NCI-H1694 (cell line): Measurements from ENCODE around the gene C1GALT1C1L.
"Not testable (repeated sequence)": the region's sequence is repeated elsewhere in the genome, so short reads cannot be mapped to it uniquely, and the experiment has no call there.

Experiments used
- DNase-seq: peaks from one replicate; lab custom pipeline; 2025; lab: John Stamatoyannopoulos, UW

C1GALT1C1L gene

GRCh38 chr2:43676322-43677050 is at the start of gene C1GALT1C1L:
Gene C1GALT1C1L, minus strand, starts transcription at chr2:43676429. Its CDS starts 107 bp downstream, at chr2:43676322.
- DNase-seq: peak; percentile 3

DNA sequence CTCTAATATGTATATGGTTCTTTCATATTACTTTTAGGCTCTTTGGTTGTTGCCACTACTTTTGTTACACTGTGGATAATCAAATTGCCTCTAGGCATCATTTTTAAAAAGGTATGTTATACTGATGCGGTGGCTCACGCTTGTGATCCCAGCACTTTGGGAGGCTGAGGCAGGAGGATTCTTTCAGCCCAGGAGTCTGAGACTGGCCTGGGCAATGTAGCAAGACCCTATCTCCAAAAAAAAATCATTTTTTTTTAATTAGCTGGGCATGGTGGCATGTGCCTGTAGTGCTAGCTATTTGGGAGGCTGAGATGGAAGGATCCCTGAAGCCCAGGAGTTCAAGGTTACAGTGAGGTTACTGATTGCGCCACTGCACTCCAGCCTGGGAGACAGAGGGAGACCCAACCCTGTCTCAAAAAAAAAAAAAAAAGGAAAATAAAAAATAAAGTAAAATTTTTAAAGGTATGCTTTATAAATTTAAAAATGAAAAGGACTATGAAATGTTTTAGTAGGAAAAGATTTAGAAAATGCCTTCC is 49.5 kb upstream of the C1GALT1C1L start:
- DNase-seq: no peak

- DNase-seq: no peak
Observed at GRCh38 chr2:43724728-43725526, 48.7 kb upstream of the C1GALT1C1L start.

- DNase-seq: no peak
Observed at GRCh38 chr2:43718530-43719124, 42.4 kb upstream of the C1GALT1C1L start.

GRCh38 chr2:43717322-43717721 is 41.1 kb upstream of the C1GALT1C1L start:
- no peak for DNase-seq

DNA sequence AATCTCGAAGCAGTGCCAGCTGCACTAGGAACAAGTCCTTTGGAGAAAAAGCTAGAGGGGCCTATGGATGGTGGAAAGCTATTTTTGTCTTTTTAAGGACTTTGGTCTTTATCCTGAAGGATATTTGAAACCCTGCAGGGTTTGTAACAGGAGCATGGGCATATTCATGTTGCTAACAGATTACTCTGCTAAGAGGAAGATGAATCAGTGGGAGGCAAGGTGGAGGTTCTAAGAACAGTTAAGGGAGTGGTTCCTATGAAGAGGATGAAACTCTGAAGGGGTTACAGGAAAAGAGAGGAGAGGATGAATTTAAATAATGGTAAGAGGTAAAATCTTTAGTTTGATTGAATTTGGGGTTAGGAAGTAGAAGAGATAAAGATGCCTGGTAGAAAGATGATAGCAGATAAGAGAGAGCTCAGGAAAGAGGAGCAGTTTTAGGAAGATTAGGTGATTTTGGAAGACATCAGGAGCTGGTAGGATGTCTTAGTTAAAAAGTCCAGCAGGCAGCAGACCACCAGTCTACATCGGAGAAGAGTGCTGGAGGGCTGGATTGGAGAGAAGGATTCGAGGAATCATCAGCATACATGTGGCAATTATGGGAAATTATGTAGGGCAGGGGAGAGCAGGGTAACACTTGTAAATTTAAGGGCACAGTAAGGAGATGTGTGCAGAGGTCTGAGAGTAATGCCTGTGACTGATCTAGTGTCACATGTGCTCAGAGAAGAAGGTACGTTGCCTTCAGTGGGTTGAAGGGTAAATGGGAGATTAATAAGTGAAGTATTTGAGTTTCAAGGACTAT is 39.3 kb upstream of the C1GALT1C1L start:
- DNase-seq: no peak

DNA sequence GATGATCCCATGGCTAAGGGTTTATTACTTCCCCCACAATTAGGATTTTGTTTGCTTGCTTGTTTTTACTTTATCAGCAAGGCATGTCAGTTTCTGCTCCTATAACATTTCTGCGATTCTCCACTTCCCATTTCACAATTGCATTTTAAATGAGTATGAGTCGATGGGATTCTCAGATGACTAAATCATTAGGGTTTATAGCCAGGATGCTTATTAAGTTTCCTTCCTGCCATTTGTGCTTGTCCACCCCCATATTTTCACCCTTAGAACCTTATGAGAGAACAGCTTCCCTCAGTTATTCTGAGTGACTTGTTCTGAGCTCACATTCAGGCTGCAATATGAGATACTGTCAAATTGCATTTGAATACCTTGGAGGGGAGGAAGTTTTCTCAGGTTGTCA is 37.9 kb upstream of the C1GALT1C1L start:
- DNase-seq: no peak

- DNase-seq: no peak
Observed at GRCh38 chr2:43710866-43711265, 34.6 kb upstream of the C1GALT1C1L start.

GRCh38 chr2:43708891-43709290 is 32.7 kb upstream of the C1GALT1C1L start:
- DNase-seq: no peak

GRCh38 chr2:43708178-43708577 is 31.9 kb upstream of the C1GALT1C1L start:
- DNase-seq: no peak

GRCh38 chr2:43707255-43708015 is 31.2 kb upstream of the C1GALT1C1L start:
- DNase-seq: no peak

- no peak for DNase-seq
Observed at GRCh38 chr2:43701111-43701510, 24.9 kb upstream of the C1GALT1C1L start.

GRCh38 chr2:43699761-43700160 is 23.5 kb upstream of the C1GALT1C1L start:
- no peak for DNase-seq

DNA sequence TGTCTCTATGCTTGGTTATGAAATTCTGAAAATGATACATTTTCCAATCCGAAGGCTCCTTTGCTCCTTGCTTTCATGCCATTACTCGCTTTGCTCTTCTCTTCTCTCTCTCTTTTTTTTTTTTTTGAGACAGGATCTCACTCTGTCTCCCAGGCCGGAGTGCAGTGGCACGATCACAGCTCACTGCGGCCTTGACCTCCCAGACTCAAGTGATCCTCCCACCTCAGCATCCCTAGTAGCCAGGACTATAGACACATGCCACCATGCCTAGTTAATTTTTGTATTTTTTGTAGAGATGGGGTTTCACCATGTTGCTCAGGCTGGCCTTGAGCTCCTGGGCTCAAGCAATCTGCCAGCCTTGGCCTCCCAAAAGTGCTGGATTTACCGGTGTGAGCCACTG is 21.9 kb upstream of the C1GALT1C1L start:
- DNase-seq: not testable (repeated sequence)

DNA sequence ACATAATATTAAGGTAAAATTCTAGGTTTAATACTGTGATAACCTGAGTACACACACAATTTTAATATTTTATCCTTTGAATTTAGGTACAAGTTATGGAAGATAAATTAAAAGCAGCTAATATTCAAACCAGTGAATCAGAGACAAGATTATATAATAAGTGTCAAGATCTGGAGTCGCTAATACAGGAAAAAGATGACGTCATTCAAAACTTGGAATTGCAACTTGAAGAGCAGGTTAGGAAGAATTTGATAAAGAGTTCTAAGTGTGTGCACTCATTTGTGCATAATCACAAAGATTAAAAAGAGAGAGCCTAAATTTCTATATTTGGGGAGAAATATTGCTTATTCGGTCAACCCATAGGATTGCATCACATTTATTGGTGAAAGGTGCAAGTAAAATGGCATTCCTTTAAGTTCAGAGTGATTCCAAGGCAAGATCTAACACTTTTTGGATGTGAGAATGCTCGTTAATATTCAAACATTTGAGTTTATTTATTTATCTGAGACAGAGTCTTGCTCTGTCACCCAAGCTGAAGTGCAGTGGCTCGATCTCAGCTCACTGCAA is 16.3 kb upstream of the C1GALT1C1L start:
- no peak for DNase-seq

GRCh38 chr2:43689999-43690398 is 13.8 kb upstream of the C1GALT1C1L start:
- no peak for DNase-seq

DNA sequence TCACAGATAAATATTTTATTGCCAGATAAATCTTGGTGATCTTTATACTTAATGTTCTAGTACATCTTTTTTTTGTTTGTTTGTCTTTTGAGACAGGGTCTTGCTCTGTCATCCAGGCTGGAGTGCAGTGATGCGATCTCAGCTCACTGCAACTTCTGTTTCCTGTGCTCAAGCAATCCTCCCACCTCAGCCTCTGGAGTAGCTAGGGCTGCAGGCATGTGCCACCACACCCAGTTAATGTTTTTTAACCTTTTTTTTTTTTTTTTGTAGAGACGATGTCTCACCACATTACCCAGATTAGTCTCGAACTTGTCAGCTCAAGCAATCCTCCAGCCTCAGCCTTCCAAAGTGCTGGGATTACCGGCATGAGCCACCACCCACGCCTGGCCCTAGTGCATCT is 9.1 kb upstream of the C1GALT1C1L start:
- DNase-seq: no peak

- not testable (repeated sequence) for DNase-seq
Observed at GRCh38 chr2:43677783-43678182, 1.6 kb upstream of the C1GALT1C1L start.

DNA sequence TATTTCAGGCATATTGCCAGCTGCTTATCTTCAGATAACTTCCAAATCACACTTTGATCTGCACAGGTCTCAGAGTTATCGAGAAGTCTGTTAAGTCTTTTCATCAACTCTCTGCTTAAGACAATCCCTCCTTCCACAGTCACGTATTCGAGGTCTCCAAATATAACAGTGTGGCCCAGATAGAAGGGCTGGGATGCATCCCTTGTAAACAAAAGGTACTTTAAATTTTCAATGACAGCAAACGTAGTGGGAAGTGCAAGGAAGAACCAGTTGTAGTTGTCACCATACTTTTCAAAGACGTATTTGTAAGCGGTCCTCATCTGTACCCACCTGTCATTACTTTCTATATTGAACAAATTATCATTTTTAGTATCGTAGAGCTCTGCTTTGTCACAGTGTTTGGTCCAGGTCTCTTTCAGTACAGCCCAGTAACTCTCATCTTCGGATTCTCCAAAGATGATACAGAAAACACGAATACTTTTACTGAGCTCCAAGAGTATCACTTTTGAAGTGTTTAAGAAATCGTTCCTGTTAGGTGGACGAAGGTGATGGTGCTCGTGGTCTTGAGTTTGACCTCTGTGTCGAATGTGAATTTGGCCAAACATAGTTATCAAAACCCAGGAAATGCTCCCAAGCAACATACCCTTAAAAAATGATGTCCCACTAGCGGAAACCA is 445 bp downstream of the C1GALT1C1L start:
- no peak for DNase-seq

DNA sequence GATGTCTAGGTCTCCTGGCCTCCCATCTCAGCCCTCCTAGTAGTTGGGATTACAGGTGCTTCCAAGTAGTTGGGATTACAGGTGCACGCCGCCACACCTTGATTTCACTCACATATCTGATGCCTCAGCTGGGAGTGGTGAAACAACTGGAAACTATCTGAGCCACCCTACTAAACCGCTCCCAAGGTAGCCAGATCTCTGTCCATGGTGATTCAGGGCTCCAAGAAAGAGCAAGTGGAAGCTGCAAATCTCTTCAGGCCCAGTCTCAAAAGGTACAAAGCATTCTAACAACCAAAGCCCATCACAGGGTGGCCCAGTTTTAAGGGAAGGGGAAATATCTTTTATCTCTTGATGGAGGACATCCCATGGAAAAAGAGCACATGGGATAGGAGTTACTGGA is 19.0 kb downstream of the C1GALT1C1L start:
- no peak for DNase-seq
